HUES6 (cell line): ENCODE results near the gene C2CD4C.
"Not testable (repeated sequence)": the region's sequence is repeated elsewhere in the genome, so short reads cannot be mapped to it uniquely, and the experiment has no call there.

Experiments
- H3K27ac ChIP-seq: 2 replicates; pipeline ENCODE4 v1.7.0; 2013; ENCODE audit warnings: low read depth, mild to moderate bottlenecking, low read length, inconsistent platforms
- H3K27me3 ChIP-seq: 2 replicates; pipeline ENCODE4 v1.6.1; 2013; ENCODE audit warnings: low read length; ENCODE audit not compliant: control insufficient read depth, insufficient read depth
- H3K36me3 ChIP-seq: 2 replicates; pipeline ENCODE4 v1.6.1; 2013; ENCODE audit warnings: low read length; ENCODE audit not compliant: control insufficient read depth, insufficient read depth
- H3K4me1 ChIP-seq: 2 replicates; pipeline ENCODE4 v1.6.1; 2013; ENCODE audit warnings: low read length; ENCODE audit not compliant: control insufficient read depth, insufficient read depth
- H3K4me3 ChIP-seq: 2 replicates; pipeline ENCODE4 v1.5.1; 2013; ENCODE audit warnings: low read depth, low read length
- H3K9ac ChIP-seq: one replicate; pipeline ENCODE4 v1.6.1; 2013; ENCODE audit warnings: mild to moderate bottlenecking, low read length
- H3K9me3 ChIP-seq: 2 replicates; pipeline ENCODE4 v1.6.1; 2013; ENCODE audit warnings: low read depth, low read length; ENCODE audit not compliant: control insufficient read depth, insufficient read depth

C2CD4C gene

DNA sequence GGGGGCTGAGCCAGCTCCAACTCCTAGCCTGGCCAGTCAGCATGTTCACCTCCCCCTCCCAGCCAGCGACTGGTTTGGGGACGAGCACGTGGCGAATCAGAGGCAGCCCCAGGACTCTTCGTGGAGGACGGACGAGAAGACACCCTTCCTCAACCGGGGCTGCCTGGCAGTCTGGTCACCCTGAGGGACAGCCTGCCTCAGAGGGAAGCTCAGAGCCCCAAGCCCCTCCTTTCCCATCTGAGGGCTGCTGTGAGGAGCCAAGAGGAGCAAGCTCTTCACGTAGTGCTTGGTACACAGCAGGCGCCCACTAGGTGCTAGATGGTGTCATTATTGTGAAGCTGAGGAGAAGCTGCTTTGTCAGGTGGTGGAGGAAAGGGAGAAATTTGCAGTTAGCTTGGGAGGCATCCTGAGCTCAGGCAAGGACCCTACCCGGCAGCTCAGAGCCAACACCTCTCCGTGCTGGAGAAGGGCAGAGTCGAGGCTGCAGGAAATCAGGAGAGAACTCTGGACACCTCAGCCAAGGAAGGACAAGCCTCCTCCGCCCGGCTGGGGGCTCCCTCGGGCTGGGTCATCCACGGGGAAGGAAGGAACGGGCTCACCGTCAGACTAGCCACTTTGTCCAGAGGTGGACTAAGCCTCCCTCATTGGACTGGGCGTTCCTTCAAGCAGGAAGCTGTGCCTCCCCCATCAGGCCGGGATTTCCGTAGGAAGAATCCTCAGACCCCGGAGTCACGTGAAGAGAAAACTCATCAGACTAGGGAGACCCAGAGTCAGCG, 14.9 kb upstream of the C2CD4C start:
- H3K27ac ChIP-seq = no peak overlapping the region
- peaks cover 23% of the 10 kb centered on the region for H3K27me3 ChIP-seq

DNA sequence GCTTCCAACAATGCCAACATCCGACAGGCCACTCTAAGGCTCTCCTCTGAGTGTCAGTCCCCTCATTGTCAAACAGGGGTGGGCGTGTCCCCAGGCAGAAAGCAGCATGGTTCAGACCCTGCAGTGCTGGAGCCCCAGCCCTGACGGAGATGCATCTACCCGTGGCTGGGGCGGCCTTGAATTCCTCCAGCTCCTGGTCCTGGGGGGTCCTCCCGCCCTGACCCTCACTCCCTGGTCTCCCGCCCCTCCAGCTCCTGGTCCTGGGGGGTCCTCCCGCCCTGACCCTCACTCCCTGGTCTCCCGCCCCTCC, 13.9 kb upstream of the C2CD4C start:
- not testable (repeated sequence) for H3K27ac ChIP-seq, H3K4me1 ChIP-seq, H3K9me3 ChIP-seq, H3K36me3 ChIP-seq, H3K9ac ChIP-seq, H3K4me3 ChIP-seq
- peaks cover 16% of the 10 kb centered on the region for H3K27me3 ChIP-seq

More for the DNA sequence above, 14.9 kb upstream of the C2CD4C start:
- Histone ChIP-seq H3K9ac (no peak overlapping the region), H3K9me3 (peaks cover 5% of the 10 kb centered on the region), H3K4me3 (no peak overlapping the region), H3K36me3 (peaks cover 2% of the 10 kb centered on the region; the same call in 1 of the 2 replicates), H3K4me1 (peaks cover 4% of the 10 kb centered on the region; the same call in 1 of the 2 replicates)

DNA sequence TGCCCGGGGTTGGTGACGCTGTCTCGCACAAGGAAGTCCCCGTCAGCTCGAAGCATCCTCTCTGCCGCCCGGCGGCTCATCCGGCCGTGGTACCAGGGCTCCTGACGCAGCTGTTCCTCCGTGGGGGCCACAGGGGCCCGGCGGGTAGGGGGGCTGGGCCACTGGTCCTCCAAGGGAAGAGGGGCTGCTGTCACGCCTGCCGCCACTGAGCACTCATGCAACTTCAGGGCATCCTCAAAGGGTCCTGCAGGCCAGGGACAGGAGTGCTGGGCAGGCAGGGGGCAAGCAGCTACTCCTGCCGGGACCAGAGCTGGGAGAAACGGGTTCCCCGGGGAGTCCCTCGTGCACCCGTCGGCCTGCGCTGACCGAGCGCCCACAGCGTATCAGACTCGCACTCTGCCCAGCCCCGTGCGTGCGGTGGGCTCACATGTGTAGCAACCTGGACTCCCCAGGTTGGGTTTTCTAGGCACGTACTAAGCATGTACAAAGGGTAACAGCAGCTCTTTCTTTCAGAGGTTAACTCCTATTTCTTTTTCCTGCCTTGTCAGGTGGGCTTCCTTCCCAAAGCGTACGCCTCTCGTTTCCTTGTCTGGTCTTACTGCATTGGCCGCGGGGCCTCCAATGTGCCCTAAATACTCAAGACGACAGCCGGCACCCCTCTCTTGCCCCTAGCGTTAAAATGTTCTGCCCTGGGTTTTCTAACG, 13.4 kb upstream of the C2CD4C start:
- no peaks in the 10 kb centered on the region for H3K36me3 ChIP-seq
- no peak overlapping the region for H3K27ac ChIP-seq
- H3K4me3 ChIP-seq = no peak overlapping the region
- no peak overlapping the region for H3K9ac ChIP-seq
- H3K27me3 ChIP-seq = peaks cover 12% of the 10 kb centered on the region
- H3K4me1 ChIP-seq = peaks cover 14% of the 10 kb centered on the region
- no peaks in the 10 kb centered on the region for H3K9me3 ChIP-seq

DNA sequence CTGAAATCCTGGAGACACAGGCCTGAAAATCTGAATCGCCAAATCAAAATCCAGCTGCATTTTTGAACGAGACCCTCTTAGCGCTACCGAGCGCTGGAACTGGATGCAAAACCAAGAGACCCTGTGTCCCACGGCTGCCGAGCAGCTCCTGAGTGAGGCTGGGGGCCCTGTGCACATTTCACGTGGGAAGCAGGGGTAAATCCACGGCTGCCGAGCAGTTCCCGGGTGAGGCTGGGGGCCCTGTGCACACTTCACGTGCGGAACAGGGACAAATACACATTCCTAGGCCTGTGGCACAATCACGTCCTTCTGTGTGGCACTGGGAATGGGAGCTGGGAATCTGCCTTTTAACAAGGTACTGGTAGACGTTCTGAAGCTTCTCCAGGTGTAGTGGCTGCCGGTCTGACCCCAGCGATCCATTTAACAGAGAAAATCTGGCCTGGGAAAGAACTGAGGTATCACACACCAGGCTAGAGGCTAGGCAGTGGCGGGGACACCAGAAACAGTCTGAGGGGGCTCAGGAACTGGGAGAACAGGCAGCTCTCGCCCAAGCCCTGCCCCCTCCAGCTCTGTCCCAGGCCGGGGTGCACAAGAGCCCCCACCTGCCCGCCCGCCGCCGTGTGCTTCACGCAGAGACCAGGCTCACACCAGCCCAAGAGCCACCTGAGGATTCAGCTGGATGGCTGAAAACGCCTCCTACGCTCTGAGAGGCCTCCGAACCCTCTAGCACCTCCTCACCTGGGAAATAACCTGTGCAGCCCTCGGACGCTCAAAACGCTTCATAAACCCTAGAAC, 11.0 kb upstream of the C2CD4C start:
- Histone ChIP-seq H3K4me3 (no peak overlapping the region), H3K9me3 (no peaks in the 10 kb centered on the region), H3K4me1 (peaks cover 22% of the 10 kb centered on the region), H3K9ac (no peak overlapping the region), H3K27ac (no peak overlapping the region), H3K27me3 (no peaks in the 10 kb centered on the region), H3K36me3 (no peaks in the 10 kb centered on the region)

DNA sequence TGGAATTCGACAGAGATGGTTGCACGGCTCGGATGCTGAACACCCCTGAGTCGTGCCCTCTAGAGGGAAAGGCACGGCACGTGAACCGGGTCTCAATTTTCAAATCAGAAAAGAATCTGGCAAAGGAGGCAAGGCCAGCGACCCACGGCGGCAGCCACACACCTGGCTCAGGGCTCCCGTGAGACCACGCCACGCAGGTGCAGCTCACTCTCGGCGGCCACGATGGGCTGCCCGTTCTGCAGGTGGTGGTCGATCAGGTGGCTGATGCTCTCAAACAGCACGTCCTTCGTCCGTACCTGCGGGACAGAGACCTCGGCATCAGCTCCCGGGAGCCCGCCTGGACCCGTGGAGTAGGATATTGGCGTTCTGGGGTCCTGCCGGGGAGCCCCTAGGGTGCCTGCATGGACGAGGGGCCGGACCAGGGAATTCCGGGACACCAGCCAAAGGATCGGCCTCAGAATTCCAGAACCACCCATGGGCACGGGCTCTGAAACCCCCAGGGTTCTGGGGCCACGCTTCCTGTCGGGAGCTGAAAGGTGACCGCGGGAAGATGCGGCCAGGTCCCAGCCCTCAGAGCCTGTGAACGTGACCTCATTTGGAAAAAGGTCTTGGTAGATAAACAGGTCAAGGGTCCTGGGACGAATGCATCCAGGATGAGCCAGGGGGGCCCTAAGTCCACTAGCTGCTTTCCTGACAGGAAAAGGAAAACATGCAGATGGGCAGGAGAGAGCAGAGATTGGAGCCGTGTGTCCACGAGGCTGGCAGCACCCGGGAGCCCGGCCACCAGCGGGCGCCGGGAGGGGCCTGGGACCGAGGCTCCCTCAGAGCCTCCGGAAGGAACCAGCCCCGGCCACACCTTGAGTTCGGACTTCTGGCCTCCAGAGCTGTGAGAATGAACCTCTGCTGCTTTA, 10.1 kb upstream of the C2CD4C start:
- Histone ChIP-seq H3K9ac (no peak overlapping the region), H3K27ac (no peak overlapping the region), H3K27me3 (no peaks in the 10 kb centered on the region), H3K4me1 (peaks cover 22% of the 10 kb centered on the region), H3K36me3 (no peaks in the 10 kb centered on the region), H3K9me3 (no peaks in the 10 kb centered on the region), H3K4me3 (no peak overlapping the region)

DNA sequence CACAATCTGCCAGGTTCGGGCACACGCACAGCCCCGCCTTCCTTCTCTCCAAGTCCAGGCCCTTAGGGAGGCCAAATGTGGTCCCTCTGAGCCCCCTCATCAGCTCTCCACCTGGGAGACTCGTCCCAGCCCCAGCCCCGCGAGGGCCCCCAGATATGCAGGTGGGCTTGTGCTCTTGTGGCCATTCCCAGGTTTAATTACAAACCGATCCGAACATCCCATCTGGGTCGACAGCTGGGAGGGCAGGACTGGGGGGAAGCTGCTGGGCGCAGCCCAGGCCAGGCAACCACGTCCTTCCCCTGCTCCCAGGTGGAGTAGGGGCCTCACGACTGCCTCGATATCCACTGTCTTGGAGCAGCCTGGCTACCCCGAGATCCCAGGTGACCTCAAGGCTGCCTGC, 7.5 kb upstream of the C2CD4C start:
- Histone ChIP-seq H3K9me3 (no peaks in the 10 kb centered on the region), H3K9ac (no peak overlapping the region), H3K27ac (no peak overlapping the region), H3K4me1 (peaks cover 32% of the 10 kb centered on the region), H3K27me3 (no peaks in the 10 kb centered on the region), H3K4me3 (no peak overlapping the region), H3K36me3 (no peaks in the 10 kb centered on the region)

DNA sequence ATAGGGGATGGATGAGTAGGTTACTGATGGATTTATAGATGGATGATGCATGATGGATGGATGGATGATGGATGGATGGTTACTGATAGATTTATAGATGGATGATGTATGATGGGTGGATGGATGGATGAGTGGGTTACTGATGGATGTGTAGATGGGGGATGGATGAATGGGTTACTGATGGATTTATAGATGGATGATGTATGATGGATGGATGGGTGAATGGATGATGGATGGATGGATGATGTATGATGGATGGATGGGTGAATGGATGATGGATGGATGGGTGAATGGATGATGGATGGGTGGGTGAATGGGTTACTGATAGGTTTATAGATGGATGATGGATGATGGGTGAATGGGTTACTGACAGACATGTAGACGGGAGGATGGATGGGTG, 6.3 kb upstream of the C2CD4C start:
- no peaks in the 10 kb centered on the region for H3K9me3 ChIP-seq

DNA sequence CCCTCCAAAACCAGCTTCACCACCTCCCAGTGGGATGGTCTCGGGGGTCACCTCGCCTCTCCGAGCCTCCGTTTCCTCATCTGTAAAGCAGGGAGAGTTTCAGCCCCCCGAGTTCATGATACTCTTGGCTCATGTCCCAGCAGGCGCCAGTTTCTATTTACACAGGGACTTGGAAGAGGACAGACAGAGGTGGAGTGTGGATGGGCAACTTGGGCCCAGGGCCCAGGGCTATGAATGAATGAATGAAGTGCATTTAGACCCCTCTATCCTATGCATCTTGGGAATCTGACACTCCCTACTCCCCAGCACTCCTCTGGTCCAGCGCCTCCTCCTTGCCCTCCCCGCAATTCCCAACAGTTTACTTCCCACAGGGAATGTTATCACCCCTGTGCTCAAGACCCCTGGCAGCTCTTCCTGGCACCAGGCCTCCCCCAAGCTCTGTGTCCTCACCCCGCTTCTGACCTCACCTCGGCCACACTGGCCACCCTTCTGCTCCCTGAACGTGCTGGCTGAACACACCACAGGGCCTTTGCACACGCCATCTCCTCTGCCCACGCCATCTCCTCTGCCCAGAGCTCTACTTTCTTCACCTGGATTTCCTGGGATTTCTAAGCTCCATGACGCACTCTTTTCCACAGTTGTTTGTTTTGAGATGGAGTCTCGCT, 4.9 kb upstream of the C2CD4C start:
- Histone ChIP-seq H3K4me1 (peaks cover 41% of the 10 kb centered on the region), H3K4me3 (no peak overlapping the region), H3K9ac (no peak overlapping the region), H3K36me3 (no peaks in the 10 kb centered on the region), H3K27me3 (peaks cover 15% of the 10 kb centered on the region), H3K9me3 (no peaks in the 10 kb centered on the region), H3K27ac (no peak overlapping the region)

More for the DNA sequence above, 6.3 kb upstream of the C2CD4C start:
- Histone ChIP-seq H3K4me1 (peaks cover 32% of the 10 kb centered on the region), H3K36me3 (no peaks in the 10 kb centered on the region), H3K9ac (no peak overlapping the region), H3K27me3 (peaks cover 3% of the 10 kb centered on the region; the same call in 1 of the 2 replicates), H3K27ac (no peak overlapping the region), H3K4me3 (no peak overlapping the region)

DNA sequence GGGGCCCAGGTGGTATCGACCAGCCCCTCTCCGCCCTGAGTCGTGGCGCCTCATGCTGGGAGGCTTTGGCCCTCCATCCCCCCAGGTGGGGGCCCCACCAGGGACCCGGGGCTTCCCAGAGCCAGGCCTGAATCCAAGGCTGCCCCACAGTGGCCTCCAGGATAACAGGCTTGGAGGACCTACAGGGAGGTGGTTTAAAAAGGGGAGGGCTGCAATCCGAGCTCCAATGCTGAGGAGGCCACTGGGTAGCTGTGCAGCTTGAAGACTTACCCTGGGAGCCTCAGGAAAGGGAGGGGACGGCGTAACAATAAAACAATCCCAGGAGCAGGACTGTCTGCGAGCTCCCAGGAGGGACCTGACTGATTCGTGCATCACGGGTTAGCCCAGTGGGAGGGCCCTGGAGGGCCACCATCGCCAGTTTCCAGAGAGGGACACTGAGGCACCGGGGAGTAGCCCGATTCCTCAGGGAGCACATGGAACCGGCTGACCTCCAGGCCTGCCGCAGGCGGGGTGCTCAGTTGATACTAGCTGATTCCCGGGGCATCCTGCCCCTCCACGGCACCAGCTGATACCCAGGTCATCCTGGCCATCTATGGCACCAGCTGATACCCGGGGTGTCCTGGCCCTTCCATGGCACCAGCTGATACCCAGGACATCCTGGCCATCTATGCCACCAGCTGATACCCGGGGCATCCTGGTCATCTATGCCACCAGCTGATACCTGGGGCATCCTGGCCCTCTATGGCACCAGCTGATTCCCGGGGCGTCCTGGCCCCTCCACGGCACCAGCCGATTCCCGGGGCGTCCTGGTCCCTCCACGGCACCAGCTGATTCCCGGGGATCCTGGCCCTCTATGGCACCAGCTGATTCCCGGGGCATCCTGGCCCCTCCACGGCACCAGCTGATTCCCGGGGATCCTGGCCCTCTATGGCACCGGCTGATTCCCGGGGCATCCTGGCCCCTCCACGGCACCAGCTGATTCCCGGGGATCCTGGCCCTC, 3.7 kb upstream of the C2CD4C start:
- peaks cover 15% of the 10 kb centered on the region for H3K27me3 ChIP-seq

More for the DNA sequence above, 3.7 kb upstream of the C2CD4C start:
- H3K9me3 ChIP-seq = no peaks in the 10 kb centered on the region
- H3K4me1 ChIP-seq = peaks cover 35% of the 10 kb centered on the region
- H3K4me3 ChIP-seq = no peak overlapping the region
- H3K27ac ChIP-seq = no peak overlapping the region
- H3K36me3 ChIP-seq = no peaks in the 10 kb centered on the region
- no peak overlapping the region for H3K9ac ChIP-seq
